KOPT-K1 (cell line): ENCODE data around the gene ENPP3.
"Not testable (repeated sequence)": the region's sequence is repeated elsewhere in the genome, so short reads cannot be mapped to it uniquely, and the experiment has no call there.

Experiments
- H3K27ac ChIP-seq: fragments of 200-600 bp; sonication (generic); 2 replicates; pipeline ENCODE4 v1.5.1; 2016; ENCODE audit warnings: antibody characterized with exemption, mild to moderate bottlenecking, low read depth, low read length; ENCODE audit not compliant: poor library complexity, severe bottlenecking
- H3K36me3 ChIP-seq: fragments of 200-600 bp; sonication (generic); 2 replicates; pipeline ENCODE4 v1.5.1; 2017; ENCODE audit warnings: antibody characterized with exemption, mild to moderate bottlenecking, low read length, moderate library complexity; ENCODE audit not compliant: insufficient read depth
- H3K9me3 ChIP-seq: fragments of 200-600 bp; sonication (generic); 2 replicates; pipeline ENCODE4 v1.5.1; 2017; ENCODE audit warnings: antibody characterized with exemption, low read length, mild to moderate bottlenecking; ENCODE audit not compliant: insufficient read depth, poor library complexity, severe bottlenecking

The ENPP3 gene

GRCh38 chr6:131751012-131751715, 114.1 kb downstream of the ENPP3 start:
- H3K36me3 ChIP-seq, H3K9me3 ChIP-seq, H3K27ac ChIP-seq: not testable (repeated sequence)

GRCh38 chr6:131754088-131754487, 117.0 kb downstream of the ENPP3 start:
- H3K27ac ChIP-seq = no peak overlapping the region

GRCh38 chr6:131754715-131755567, 117.8 kb downstream of the ENPP3 start:
- H3K9me3 ChIP-seq = no peaks in the 10 kb centered on the region
- H3K36me3 ChIP-seq = no peaks in the 10 kb centered on the region
- H3K27ac ChIP-seq = no peak overlapping the region

More at GRCh38 chr6:131754088-131754487, 117.0 kb downstream of the ENPP3 start:
- Histone ChIP-seq H3K36me3 (no peaks in the 10 kb centered on the region), H3K9me3 (no peaks in the 10 kb centered on the region)

- H3K36me3 ChIP-seq = no peaks in the 10 kb centered on the region
- no peaks in the 10 kb centered on the region for H3K9me3 ChIP-seq
- no peak overlapping the region for H3K27ac ChIP-seq
These were observed 118.5 kb downstream of the ENPP3 start for GRCh38 chr6:131755597-131755996.

- H3K27ac ChIP-seq = no peak overlapping the region
- no peaks in the 10 kb centered on the region for H3K9me3 ChIP-seq
- no peaks in the 10 kb centered on the region for H3K36me3 ChIP-seq
These were observed 118.9 kb downstream of the ENPP3 start for GRCh38 chr6:131756039-131756438.

GRCh38 chr6:131758920-131759319, 121.8 kb downstream of the ENPP3 start:
- Histone ChIP-seq H3K27ac (no peak overlapping the region), H3K36me3 (no peaks in the 10 kb centered on the region), H3K9me3 (no peaks in the 10 kb centered on the region)

GRCh38 chr6:131761060-131761761, 124.1 kb downstream of the ENPP3 start:
- Histone ChIP-seq H3K27ac (no peak overlapping the region), H3K9me3 (no peaks in the 10 kb centered on the region), H3K36me3 (no peaks in the 10 kb centered on the region)

GRCh38 chr6:131761762-131762067, 124.6 kb downstream of the ENPP3 start:
- Histone ChIP-seq H3K27ac (no peak overlapping the region), H3K36me3 (no peaks in the 10 kb centered on the region), H3K9me3 (no peaks in the 10 kb centered on the region)

- Histone ChIP-seq H3K27ac (no peak overlapping the region), H3K36me3 (no peaks in the 10 kb centered on the region), H3K9me3 (no peaks in the 10 kb centered on the region)
These were observed 125.9 kb downstream of the ENPP3 start for GRCh38 chr6:131762984-131763383.

GRCh38 chr6:131763749-131764148, 126.6 kb downstream of the ENPP3 start:
- Histone ChIP-seq H3K27ac (no peak overlapping the region), H3K9me3 (no peaks in the 10 kb centered on the region)

GRCh38 chr6:131764350-131764749, 127.2 kb downstream of the ENPP3 start:
- no peaks in the 10 kb centered on the region for H3K36me3 ChIP-seq
- H3K27ac ChIP-seq = no peak overlapping the region
- H3K9me3 ChIP-seq = no peaks in the 10 kb centered on the region

More at GRCh38 chr6:131763749-131764148, 126.6 kb downstream of the ENPP3 start:
- H3K36me3 ChIP-seq = no peaks in the 10 kb centered on the region

GRCh38 chr6:131765081-131765803, 128.1 kb downstream of the ENPP3 start:
- no peaks in the 10 kb centered on the region for H3K36me3 ChIP-seq
- H3K9me3 ChIP-seq = no peaks in the 10 kb centered on the region
- no peak overlapping the region for H3K27ac ChIP-seq

GRCh38 chr6:131765804-131766135, 128.7 kb downstream of the ENPP3 start:
- Histone ChIP-seq H3K36me3 (no peaks in the 10 kb centered on the region), H3K27ac (no peak overlapping the region), H3K9me3 (no peaks in the 10 kb centered on the region)

- H3K36me3 ChIP-seq = no peaks in the 10 kb centered on the region
- no peak overlapping the region for H3K27ac ChIP-seq
- no peaks in the 10 kb centered on the region for H3K9me3 ChIP-seq
These were observed 129.5 kb downstream of the ENPP3 start for GRCh38 chr6:131766631-131767030.

- no peaks in the 10 kb centered on the region for H3K36me3 ChIP-seq
- H3K27ac ChIP-seq = no peak overlapping the region
These were observed 131.9 kb downstream of the ENPP3 start for GRCh38 chr6:131768964-131769363.

More at GRCh38 chr6:131768964-131769363, 131.9 kb downstream of the ENPP3 start:
- H3K9me3 ChIP-seq = no peaks in the 10 kb centered on the region
